Measurements from ENCODE around the gene DOK3.

DNA sequence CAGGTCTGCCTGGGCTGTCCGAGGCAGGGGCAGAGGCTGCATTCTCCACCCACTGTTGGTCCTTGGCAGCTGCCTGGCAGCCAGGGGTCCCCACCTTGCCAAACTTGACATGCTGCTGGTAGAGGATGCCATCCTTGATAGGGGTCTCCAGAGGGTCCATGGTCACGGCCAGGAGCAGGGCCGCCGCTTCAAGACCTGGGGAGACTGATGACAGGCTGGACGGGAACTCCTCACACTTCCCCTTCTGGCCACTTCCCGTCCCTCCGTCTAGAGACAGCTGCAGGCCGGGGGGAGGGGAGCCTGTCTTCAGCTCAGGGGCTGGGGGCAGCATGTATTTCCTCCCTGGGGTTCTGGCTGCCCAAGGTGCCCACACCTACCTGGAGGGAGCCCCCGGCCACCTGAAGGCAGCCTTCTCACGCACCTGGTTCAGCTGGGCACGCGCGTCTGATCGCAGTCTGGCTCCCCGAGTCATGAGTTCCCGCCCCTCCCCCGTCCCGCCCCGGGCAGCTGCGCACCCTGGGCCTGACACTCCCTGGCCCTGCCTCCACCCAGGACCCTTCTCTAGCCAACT is at the start of gene DOK3:
- TF ChIP-seq CTCF (IDR thresholded peaks at IDR 0.05): no peak
- no peak for TF ChIP-seq POLR2A (IDR thresholded peaks at IDR 0.05)
